Colonic mucosa (tissue), 4 donors: Measurements from ENCODE around the gene ZNF804A. TPM values are rescaled to one million over a fixed set of nuclear protein-coding genes. Genes with fewer than 3 reads are reported as not detected.

Experiments
- DNase-seq: peaks from one replicate; pipeline ENCODE4 v3.0.0-alpha.2; 2020
- H3K27ac ChIP-seq: fragments of 200-600 bp; one replicate; pipeline ENCODE4 v1.8.0; 2021
- H3K27me3 ChIP-seq: fragments of 200-600 bp; one replicate; pipeline ENCODE4 v1.8.0; 2021
- H3K36me3 ChIP-seq: fragments of 200-600 bp; one replicate; pipeline ENCODE4 v1.8.0; 2021
- H3K4me1 ChIP-seq: fragments of 200-600 bp; one replicate; pipeline ENCODE4 v1.8.0; 2021; ENCODE audit warnings: mild to moderate bottlenecking
- H3K4me3 ChIP-seq: fragments of 200-600 bp; one replicate; pipeline ENCODE4 v1.8.0; 2021
- H3K9ac ChIP-seq, 2 donors: one replicate each; pipeline ENCODE4 v1.7.0; 2013; ENCODE audit warnings: control low read depth in 2 of 2, low read depth in 2 of 2, low read length in 2 of 2
- H3K9me3 ChIP-seq: fragments of 200-600 bp; one replicate; pipeline ENCODE4 v1.8.0; 2021
- CTCF ChIP-seq: fragments of 200-600 bp; IDR thresholded peaks from one replicate; pipeline ENCODE4 v1.8.0; 2022; ENCODE audit warnings: antibody characterized with exemption, mild to moderate bottlenecking
- intact Hi-C: fragments of 100-400 bp; cut with DNase I; formaldehyde crosslinking; loops from one replicate; pipeline ENCODE4 v1.14.1; 2022
- total RNA-seq, 2 donors: library from RNA; stranded (reverse); fragmentation: NEBNext Ultra II Directional in 1 of 2; extraction: Animal tissue kit (Norgen Biotek cat#: 25700) in 1 of 2; gene quantifications; one replicate each; pipeline ENCODE4 v1.2.1, GENCODE V29; 2021
- donor health status: healthy.
- donor health status: DM: no; HTN: no; CAD: no.
- donor health status: DM: no; HTN: no; CAD: no.

Gene ZNF804A
- total RNA-seq, 2 donors from 2014 or later = 0.13 TPM; not detected in 1

GRCh38 chr2:184834699-184835397 lies 236.5 kb downstream of the ZNF804A start:
- Histone ChIP-seq H3K27me3 (no peaks in the 10 kb centered on the region), H3K4me3 (no peak overlapping the region), H3K9ac (no peak overlapping the region), H3K4me1 (no peaks in the 10 kb centered on the region), H3K36me3 (no peaks in the 10 kb centered on the region), H3K27ac (no peak overlapping the region), H3K9me3 (no peaks in the 10 kb centered on the region)
- no peak for TF ChIP-seq CTCF
- DNase-seq = no peak
- intact Hi-C loops = no loop called here

- no peak for DNase-seq
- TF ChIP-seq CTCF = no peak
- H3K4me3 ChIP-seq = no peak overlapping the region
Measured at GRCh38 chr2:184835398-184835715, 237.0 kb downstream of the ZNF804A start.

GRCh38 chr2:184847331-184847730 lies 249.0 kb downstream of the ZNF804A start:
- no peak for TF ChIP-seq CTCF
- H3K36me3 ChIP-seq = no peaks in the 10 kb centered on the region
- H3K27me3 ChIP-seq = no peaks in the 10 kb centered on the region
- H3K9me3 ChIP-seq = no peaks in the 10 kb centered on the region
- H3K9ac ChIP-seq = no peak overlapping the region
- no peaks in the 10 kb centered on the region for H3K4me1 ChIP-seq
- no peak overlapping the region for H3K27ac ChIP-seq
- intact Hi-C loops = no loop called here
- no peak for DNase-seq
- H3K4me3 ChIP-seq = no peak overlapping the region

More at GRCh38 chr2:184835398-184835715, 237.0 kb downstream of the ZNF804A start:
- no peaks in the 10 kb centered on the region for H3K4me1 ChIP-seq
- no peak overlapping the region for H3K27ac ChIP-seq
- intact Hi-C loops = no loop called here
- no peaks in the 10 kb centered on the region for H3K9me3 ChIP-seq
- H3K27me3 ChIP-seq = no peaks in the 10 kb centered on the region
- no peak overlapping the region for H3K9ac ChIP-seq
- H3K36me3 ChIP-seq = no peaks in the 10 kb centered on the region

- DNase-seq = no peak
Measured at GRCh38 chr2:184849516-184849915, 251.2 kb downstream of the ZNF804A start.

GRCh38 chr2:184851576-184851975 lies 253.2 kb downstream of the ZNF804A start:
- TF ChIP-seq CTCF = no peak
- DNase-seq = no peak

More at GRCh38 chr2:184849516-184849915, 251.2 kb downstream of the ZNF804A start:
- TF ChIP-seq CTCF = no peak
- Histone ChIP-seq H3K4me1 (no peaks in the 10 kb centered on the region), H3K27ac (no peak overlapping the region), H3K4me3 (no peak overlapping the region), H3K36me3 (no peaks in the 10 kb centered on the region), H3K9ac (no peak overlapping the region), H3K27me3 (no peaks in the 10 kb centered on the region), H3K9me3 (no peaks in the 10 kb centered on the region)
- intact Hi-C loops = no loop called here

More at GRCh38 chr2:184851576-184851975, 253.2 kb downstream of the ZNF804A start:
- no peak overlapping the region for H3K27ac ChIP-seq
- H3K36me3 ChIP-seq = no peaks in the 10 kb centered on the region
- H3K4me1 ChIP-seq = no peaks in the 10 kb centered on the region
- intact Hi-C loops = no loop called here
- H3K9me3 ChIP-seq = no peaks in the 10 kb centered on the region
- no peak overlapping the region for H3K9ac ChIP-seq
- H3K27me3 ChIP-seq = no peaks in the 10 kb centered on the region
- no peak overlapping the region for H3K4me3 ChIP-seq
